Hematopoietic multipotent progenitor cell treated with erythropoietin and hydrocortisone succinate and interleukin-3 and kit ligand, for 8 days (in vitro differentiated cells): ENCODE data around the gene DNER.

ENCODE experiments used
- DNase-seq: peaks from one replicate; pipeline ENCODE4 v3.0.0-alpha.2; 2015

Gene DNER

DNA sequence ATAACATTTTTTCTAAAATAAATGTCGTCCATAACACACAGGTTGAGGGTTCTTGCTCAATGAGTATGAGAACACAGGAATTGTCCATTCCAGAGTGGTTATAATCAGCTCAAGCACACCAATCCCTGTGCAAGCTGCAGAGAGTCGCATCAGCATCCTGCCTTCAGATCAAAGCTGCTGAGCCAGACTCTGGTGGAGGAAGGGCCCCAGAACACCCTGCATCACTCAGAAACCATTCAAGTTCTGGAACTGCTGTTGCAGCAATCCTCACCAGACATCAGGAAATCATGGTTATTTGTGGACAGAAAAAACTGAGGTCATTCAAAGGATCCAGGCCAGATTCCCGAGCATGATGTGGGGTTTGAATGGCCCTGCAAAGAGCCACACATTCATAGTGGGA lies 44.5 kb downstream of the DNER start:
- DNase-seq, result no peak

DNA sequence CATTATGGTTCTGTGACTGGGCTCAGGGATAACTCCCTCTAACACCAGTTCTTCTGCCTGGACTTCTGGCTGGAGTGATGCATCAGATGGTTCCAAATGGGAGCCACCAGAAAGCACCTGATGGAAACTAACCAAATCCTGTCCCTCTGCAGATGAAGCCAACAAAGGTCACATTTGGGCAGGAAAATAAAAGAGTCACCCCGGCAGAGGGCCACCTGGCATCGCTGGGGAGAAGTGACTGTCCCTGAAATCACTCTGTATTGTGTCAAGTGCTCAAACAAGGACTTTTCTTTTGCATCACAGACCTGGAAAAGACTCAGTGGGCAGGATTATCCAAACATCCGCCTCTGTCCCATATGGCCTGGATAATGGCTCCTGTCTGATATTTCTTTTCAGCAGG lies 47.5 kb downstream of the DNER start:
- no peak for DNase-seq

DNA sequence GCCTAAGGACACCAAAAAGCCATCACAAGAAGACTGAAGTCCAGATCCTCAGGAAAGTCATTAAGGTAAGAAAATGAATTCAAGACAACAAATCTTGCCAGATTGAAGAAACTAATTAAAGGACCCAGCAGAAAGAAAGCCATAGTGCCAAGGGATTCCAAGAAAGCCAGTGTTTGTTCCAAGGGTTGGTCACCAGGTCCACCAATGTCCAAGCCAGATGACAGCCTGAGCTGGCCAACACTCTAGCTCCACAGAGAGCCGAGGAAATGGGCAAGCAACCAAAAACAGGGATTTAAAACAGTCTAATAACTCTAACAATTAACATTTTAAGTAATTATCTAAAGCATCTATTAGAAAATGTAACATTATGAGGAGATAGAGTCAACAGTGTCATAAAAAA lies 49.2 kb downstream of the DNER start:
- no peak for DNase-seq

DNA sequence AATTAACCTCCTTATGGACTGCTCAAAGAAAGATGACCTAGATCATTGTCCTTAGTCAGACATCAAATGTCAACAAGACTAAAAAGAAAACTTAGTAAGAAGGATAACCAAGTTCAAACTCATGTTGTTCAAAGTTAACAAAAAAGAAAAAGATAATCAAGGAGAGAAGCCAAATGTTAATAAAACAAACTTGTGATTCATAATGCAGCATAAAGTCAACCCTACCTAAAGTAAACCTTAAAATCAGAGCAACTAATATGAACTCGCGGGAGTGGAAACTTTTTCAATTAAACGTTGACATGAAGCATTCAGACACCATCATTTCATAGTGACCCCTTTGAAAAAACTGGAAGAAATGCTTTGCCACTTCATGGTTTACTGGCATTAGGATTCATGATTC lies 52.9 kb downstream of the DNER start:
- no peak for DNase-seq

DNA sequence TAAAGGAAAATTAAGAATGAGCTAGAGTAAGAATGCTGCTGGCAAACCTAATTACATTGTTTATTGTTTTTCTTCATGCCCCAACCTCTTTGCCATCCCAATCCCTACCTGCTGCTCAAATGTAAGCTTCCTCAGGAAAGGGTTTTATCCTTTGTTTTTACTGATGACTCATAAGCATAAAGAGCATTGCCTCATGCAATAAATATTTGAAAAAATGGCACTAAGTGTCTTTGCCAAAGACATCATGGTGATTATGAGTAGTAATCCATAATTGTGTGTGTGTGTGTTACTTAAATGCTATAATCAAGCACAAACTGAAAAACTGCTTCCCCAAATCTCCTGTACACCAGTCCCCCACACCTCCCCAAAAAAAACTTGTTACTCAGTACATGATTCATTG lies 53.4 kb downstream of the DNER start:
- no peak for DNase-seq

DNA sequence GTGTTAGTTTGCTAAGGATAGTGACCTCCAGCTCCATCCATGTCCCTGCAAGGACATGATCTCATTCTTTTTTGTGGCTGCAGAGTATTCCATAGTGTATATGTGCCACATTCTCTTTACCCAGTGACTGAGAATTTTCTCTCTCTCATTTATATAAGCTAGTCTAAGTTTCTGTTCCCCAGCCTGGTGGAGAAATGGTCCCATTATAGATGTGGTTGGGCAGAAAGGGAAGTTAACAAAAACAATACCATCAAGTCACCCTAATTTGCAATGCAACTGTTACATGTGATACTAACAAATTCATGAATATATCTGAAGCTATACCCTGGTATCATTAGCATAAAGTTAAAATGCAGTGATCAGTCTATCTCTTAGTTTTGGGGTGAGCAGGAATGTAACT lies 54.0 kb downstream of the DNER start:
- DNase-seq, result no peak

DNA sequence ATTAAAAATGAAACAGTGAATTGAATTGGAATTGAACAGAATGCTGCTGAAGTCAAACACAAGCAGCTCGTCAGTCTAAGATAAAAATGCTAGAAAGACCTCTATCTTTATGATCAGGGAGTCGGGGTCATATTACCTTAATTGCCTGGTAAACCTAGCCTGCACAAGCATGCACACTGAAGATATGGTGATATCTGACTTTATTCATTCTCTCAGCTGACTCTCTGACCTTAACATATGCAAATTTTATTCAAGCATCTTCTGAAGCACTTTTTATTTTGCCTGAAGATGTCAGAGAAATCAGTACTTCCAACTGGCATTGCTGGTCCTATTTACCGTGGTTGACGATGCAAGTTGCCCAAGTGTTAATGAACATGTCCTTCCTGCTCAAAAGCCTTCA lies 56.4 kb downstream of the DNER start:
- DNase-seq, result no peak

DNA sequence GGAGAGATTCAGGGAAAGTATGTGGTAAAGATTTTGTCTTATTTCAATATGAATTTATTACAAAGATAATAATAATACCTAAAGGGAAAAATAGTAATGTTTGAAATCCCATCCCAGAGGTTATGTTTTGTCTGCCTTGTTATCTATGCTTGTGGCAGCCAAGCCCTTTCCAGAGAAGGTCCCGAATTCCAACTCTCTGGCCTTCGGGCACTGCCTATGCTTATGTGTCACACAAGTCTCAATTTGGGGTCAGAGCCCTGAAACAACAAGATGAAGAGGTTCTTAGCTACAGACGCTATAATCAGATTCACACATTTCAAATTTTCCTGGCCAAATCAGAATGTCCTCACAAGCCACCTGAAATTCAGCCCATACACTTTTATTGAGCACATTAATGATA lies 59.9 kb downstream of the DNER start:
- no peak for DNase-seq

DNA sequence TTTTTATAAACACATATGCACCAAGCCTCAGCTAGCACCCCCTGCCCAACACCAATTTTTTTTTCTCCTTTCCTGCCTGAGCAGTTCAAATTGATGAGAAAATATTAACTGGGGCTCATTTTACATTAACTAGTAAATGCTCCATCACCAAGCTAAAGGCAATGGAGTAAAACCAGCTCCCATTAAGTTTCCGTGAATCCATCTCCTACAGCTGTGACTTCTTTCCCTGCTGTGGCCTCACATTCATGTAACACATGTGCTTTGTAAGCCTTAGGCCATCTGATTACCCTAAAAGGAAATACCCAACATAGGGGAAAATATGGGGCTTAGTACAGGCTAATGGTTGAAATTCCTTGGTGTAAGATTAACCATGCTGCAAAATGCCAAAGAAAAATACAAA lies 60.8 kb downstream of the DNER start:
- DNase-seq, result no peak

DNA sequence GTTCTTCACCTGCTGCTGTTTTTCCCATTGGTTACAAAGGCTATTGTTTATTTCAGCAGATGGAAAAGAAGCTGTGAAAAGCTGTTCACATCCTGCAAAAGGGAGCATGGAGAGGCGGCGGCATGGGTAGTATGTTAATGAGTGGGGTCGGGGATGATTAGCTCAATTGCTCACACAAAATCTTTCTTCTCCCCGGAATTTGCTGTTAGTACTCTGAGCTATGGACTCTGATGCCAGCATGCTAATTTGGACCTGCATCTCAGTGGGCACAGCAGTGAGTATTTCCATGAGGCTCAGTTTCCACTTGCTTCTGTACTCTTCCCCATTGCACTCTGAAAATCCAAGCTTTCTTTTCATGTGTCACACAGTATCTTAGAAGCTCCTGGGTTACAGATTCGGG lies 61.6 kb downstream of the DNER start:
- DNase-seq, result no peak

DNA sequence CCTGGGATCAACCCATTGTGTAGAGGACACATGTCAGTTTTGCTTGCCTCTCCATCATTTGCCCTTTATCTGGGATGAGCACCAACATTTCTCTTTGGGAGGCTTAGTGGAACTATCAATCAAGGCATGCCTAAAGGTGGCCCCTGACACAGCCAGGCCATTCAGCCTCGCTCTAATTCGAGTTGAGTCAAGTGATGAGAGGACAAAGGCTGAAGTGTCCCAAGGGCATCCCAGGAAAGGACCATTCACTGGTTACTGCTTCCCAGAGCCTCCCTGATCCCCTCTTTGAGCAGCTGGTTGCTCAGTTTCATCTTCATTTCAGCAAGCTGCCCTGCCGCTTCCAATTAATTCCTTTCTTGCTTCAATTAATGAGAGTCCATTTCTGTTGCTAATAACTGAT lies 63.5 kb downstream of the DNER start:
- no peak for DNase-seq

DNA sequence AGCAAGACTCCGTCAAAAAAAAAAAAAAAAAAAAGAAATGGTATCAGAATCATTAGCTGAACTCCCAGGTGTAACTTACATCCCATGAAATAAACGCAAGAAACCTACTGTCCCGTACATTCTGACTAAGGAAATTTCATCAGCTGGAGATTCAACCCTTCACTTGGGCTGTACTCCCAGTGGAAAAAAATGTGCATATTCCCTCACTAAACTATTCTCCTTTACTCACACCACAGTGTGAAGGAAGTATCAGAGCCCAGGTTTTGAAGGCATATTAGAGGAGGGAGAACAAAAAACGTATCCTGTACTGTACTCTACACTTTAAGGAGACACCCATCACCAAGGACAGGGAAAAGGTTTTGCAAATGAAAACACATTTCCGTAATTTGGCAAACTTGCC lies 64.3 kb downstream of the DNER start:
- no peak for DNase-seq

DNA sequence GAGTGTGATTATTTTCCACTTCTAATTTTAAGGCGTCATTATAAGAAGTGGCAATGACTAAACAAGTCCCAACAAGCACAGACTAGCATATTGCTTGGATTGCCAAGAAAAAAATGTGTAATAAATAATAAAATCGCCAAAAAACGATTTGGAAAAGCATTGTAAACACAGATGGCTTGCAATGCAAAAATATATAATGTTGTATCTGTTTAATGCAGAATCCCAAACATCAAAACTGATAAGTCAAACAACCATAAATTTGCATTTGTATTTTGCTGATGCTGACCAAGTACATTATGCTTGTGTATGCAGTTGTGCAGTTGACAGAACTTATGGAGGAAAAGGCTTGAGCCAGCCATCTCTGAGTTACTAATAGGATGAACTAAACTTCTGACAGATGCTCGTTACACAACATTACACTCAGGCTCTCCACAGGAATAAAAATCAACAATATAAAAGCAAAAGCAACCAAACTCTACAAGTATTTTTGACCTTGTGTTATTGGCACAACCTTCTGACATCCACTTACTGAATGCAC lies 68.1 kb downstream of the DNER start:
- no peak for DNase-seq

DNA sequence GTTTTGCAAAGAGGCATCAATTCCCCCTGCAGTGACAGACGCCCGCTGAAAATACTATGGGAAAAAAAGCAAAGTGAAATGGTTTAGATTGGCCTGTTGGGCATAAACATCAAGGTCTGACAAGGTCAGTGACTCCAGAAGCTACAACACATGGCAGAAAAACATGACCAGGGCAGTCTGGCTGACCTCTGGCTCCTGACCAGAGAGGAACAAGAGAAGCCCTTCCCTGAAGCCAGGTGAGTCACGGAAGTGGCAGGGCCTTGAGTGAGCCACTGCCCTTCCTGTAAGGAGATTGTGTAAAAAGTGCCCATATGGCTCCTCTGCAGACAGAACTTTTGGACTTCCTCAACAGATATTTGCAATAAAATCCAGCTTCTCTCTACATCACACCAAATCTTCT lies 72.0 kb downstream of the DNER start:
- no peak for DNase-seq

DNA sequence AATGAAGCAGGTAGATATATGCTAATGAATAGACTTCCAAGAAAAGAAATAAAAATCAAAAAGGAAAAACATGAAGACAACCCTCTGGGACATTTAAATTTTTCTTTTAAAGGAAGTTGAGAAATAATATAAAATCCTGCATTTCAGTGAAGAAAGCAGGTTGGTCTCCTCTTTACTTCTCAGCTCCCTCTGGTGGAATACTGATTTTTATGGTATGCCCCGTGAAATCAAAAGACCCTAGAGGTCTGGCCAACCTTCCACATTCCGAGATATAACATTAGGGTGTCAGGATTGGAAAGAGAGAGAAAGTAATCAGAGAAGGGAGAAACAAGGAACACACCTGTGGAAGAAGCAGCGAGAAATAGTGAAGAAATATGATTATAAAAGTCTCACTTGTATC lies 72.7 kb downstream of the DNER start:
- peak; percentile 2 for DNase-seq

DNA sequence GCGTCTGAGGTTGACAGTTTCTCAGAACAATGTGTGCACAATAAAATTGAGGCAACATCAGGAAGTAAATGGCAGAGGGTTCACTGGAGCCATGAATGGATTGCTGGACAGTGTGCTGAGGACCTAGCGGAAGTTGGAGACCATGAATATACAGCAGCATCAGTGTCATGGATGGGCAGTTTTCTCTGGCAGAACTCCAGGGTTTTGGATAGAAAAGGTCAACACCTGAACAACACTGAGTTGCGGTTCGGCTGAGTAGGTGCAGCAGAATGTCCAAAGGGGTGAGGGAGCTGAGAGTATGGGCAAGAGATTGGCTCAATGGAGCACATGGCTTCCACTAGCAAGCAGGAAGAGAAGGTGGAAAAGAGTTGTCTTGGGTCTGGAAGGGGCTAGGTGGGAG lies 73.7 kb downstream of the DNER start:
- no peak for DNase-seq

DNA sequence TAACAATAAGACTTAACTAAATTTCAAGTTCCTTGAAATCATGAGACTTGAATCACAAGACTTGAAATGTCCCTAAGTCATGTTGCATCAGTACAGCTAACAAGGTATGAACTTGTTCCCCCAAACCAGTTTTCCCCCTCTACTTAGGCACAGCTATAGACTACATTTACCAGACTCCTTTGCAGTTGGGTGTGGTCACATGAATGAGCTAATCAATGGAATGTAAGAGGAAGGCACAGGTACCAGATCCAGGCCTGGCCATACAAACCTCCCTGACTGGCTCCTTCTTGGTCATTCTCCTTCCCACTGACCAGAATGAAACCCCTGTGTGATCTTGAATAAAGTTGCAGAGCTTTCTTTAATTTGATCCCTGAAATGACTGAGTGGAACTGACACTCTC lies 77.8 kb downstream of the DNER start:
- DNase-seq, result no peak

DNA sequence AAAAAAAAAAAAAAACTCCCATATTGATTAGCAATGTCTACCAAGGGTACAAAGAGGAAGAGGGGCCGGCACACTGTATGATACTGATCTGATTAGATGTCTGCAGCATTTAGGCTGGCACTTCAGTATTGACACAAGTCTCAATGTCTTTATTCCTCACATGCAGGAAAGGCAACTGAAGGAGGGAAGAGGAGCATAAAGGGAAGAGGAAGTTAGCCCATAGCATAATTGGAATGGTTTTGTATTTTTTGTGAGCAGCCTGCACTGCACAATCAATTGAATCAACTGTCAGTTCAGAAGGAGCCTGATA lies 79.0 kb downstream of the DNER start:
- DNase-seq, result no peak

DNA sequence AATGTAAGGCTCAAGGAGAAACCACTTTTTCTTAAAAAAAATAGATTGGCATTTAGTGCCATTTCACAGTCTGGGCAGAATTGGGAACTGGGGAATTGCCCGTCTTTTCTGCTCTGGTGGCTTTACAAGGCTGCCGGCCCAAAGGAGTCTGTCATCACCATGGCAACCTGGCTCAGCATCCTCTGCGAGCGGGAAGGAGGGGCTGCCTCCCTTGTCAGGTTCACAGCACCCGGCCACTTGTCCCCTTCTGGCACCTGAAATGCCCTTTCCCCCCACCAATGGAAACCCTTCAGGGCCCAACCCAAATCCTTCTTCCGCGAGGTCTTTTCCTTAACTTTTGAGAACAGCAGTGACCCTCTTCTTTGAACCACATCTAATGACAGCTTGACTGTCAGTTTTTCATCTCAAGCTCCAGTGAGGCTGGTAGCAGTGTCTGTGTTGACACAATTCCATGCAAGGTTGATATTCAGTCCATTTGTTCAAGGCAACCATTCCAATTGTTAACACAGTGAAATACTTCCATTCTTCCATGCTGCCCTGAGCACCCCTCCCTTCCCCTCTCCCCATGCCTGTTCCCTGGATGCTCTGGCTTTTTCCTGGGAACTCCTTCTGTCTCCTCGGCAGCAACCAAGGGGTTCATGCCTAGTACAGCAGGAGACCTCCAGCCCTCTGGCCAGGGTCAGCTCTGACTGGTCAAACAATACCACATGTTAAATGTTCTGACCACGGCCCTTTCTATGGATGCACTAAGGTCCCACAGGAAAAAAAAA lies 79.6 kb downstream of the DNER start:
- no peak for DNase-seq

DNA sequence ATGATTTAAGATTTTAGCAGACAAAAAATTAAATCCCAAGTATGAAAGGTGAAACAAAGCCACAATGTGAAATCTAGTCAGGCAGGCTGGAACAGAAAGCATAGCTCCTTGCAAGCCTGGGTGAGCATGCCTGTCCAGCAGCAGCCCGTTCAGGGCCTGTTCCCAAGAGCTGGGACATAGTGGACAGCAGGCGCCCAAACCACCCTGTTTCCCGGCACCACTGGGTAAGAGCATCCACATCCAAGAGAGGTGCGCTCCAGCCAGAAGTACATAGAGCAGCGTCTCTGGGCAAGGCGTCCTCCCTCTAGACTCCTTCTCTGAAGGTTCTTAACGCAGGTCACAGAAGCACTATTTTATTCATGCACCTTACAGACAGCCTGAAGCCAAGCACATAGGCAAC lies 80.8 kb downstream of the DNER start:
- DNase-seq, result no peak

DNA sequence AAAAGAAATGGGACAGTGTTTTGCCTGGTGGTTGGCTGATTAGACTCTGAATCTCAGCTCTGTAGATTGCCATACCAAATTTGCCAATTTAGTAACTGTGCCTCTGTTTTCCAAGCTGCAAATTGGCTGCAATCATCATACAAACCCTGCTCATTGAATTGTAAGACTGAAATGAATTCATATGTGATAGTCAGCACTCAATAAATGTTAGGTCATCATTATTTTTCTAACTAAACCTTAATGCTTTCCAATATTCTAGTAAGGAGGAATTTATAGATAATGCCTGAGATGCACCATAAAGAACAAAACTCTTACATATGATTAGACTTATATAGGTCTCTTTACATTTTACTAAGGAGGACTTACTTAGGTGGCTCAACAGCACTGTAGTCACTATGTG lies 85.3 kb downstream of the DNER start:
- no peak for DNase-seq

DNA sequence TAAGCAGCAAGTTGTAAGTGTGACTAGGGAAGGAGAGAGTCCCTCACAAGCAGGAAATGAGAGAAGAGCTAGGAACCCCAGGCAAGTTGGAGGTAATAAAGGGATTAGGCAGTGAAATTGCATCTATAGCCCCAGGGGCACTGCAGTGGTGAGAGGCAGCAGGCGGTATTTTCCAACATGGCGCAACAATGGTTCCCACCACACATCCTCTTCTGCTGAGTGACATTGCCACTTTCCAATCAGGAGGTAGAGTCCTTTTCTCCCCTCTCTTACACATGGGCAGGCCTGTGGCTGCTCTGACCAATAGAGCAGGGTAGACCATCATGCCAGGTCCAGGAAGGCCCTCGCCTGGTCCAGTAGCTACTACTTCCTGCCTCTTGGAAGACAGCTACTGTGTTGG lies 86.6 kb downstream of the DNER start:
- no peak for DNase-seq

DNA sequence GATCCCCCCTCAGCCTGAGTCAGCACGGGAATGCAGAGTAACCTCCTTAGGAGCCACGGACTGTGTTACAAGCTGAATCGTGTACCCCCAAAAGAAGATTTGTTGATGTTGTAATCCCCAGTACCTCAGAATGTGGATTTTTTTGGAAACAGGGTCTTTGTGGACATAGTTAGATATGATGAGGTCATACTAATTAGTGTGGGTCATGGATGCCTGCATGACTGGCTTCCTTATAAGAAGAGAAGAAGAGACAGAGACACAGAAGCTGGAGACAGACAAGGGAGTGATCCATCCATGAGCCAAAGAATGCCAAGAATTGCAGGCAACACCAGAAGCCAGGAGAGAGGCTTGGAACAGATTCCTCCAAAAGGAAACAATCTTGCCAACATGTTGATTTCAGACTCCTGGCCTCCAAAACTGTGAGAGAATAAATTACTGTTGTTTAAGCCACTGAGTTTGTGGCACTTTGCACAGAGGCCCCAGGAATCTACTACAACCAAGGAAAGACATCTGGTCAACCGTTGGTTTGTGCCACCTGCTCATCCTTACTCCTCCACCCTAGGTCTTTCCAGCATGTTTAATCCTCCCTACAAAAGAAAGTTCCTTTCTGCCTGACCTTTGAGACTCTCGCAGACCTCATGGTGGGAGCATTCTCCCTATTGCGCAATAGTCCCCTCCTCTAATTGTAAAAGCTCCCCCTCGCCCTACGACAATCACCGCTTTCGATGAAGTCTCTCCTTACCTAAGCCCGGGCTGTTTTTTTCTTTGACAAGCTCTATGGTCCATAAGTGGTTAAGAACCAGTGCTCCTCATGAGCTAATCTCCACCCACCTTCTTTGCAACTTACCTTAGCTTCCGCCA lies 91.6 kb downstream of the DNER start:
- no peak for DNase-seq

DNA sequence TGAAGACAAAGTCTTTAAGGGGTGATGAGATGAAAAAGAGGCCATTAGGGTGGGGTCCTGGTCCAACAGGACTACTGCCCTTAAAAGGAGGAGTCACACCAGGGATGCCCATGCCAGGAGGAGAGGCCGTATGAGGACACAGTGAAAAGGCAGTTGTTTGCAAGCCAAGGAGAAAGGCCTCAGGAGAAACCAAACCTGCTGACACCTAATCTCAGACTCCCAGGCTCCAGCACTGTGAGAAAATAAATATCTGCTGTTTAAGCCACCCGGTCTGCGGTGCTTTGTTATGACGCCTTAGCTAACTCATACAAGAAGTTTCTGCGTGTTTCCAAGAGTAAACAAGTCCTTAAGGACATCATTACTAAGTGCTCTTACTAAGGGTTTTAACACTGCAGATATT lies 93.6 kb downstream of the DNER start:
- DNase-seq, result no peak

DNA sequence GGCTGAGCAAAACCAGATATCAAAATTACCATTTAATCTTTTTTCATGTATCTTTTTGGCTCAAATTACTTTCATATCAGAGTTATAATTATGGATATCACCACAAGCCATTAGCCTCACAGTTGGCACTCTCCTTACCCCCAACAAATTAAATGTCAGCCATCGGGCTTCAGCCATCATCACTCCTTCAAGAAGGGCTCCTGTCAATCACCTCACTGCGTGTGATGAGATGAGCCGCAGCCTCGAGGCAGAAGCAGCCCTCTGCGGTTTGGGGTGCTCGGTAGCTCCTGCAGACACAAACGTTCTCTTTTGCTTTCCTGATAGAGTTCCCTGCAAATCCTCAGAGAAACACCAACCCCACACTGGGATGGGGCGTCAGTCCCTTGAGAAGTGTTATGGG lies 94.1 kb downstream of the DNER start:
- no peak for DNase-seq
